Fibroblast of skin of back (primary cell): ENCODE data around the gene C19orf25.

Source experiments
- DNase-seq: peaks from one replicate; pipeline ENCODE4 v3.0.0-alpha.2; 2013

C19orf25 gene

DNA sequence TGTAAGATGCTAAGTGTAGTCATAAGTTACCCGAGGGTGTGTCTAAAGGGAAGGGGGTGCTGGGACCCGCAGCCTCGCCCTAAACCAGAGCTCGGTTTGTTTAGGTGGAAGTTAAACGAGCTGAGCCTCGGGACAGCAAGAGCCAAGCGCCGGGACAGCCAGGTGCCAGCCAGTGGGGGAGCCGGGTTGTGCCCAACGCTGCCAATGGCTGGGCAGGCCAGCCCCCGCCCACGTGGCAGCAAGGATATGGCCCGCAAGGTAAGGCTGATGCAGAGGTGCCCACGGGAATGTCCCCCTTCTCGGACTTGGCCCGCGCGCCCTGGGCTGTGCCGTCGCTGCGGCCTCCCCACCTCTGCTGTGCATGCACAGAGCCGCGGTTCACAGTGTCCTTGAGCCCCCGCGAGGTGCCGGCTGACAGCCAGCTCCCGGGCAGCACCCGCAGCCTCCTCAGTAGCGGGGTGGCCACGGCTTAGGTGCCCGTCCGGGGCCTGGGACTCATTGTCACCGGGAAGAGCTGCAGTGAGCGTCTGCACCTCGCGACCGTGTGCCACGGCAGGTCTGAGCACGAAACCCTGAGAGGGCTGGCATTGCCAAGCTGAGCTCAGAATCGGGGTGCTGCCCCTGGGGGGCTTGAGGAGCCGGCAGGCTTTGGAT lies 50.1 kb downstream of the C19orf25 start:
- no peak for DNase-seq

DNA sequence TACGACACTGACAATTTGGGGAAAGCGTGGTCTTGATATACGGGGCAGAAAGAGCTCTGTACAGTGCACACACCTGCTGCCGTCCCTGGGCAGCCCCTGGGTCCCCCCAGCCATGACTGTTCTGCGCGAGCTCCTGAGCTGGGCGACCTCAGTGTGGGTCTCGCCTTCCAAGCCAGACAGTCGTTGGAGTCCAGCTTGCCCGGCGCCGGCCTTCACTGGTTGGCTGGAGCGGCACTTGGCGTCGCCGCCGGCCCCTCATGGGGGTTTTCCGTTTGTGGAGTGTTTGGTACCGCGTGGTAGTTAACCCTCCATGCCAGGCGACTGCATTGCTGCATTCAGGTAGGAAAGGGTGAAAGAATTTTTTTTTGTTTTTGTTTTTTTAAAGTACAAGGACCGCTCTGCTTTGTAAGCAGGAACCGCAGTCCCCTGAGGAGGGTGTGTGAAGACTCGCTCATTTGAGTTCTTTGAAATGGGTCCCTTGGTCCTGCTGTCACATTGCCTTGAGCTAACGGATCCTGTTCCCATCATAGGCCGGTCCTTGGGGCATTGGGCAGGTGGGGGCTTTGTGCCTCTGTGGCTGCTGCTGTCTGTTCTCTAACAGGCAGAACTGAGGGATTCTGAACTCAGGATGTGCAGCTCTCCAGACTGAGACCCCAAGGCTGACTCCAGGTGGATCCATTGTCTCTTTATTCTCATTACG lies 51.6 kb downstream of the C19orf25 start:
- DNase-seq, result no peak

DNA sequence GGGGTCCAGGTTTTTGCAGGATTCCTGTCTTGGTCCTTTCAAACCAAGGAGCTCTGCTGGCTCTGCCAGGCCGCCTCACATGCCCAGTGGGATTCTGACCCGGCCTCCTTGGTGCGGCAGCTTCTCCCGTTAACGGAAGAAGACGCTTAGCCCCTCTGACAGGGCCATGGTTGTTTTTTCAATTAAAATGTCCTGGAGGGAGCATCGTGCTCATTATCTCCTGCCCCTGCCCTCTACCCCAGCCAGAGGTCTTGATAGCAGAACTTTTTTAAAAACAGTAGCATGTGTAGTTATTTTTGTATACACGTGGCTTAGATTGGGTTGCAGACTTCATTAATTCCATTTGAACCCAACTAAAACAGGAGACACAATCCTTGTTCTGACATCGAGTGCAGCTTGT lies 52.3 kb downstream of the C19orf25 start:
- DNase-seq, result no peak

DNA sequence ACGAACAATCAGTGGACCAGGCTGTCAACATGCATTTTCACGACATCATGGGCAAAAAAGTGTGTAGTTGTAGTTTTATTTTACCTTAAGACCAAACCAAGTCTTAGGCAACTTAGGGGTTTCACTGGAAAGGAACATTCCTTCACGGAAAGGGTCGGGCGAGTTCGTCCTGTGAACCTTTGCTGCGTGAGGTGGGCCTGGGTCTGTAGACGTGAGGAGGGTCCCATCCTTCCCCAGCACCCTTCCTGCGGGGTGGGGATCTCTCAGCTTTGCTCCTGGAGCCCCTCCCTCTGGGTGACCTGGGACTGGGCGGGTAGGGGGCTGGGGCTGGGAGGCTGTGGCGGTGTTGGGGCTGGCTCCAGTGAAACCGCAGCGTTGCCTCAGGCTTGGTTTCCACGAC lies 53.1 kb downstream of the C19orf25 start:
- DNase-seq, result no peak

DNA sequence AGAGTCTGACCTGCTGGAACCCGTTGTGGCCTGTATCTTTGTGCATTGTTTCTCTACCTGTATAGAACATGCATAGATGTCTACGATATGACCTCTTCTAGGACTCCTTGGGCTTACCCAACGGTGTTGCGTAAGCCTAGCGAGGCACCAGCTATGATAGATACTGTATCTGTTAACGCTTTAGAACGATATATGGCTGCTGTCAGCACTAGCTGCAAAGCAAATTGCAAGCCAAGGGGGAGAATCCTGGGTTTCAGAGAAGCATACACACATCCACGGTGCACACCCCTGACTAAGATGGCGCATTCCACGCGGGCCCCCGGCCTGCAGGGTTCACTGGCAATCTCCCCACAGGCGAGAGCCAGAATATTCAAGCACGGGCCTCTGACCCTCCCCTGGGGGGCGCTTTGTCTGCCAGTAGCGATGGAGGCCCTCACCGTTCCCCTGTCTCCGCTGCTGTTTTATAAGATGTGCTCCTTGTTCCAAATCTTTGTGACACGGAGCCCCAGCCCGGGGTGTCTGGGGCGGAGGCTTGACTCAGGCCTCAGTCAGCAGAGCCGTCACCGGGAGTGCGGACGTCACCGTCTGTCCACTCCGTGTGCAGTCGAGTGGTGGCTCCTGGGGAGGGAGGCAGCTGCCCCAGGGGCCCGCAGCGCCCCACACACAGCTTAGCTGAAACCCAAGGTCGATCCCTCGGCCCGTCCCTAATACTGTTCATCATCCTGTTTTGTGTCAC lies 53.7 kb downstream of the C19orf25 start:
- DNase-seq, result no peak

DNA sequence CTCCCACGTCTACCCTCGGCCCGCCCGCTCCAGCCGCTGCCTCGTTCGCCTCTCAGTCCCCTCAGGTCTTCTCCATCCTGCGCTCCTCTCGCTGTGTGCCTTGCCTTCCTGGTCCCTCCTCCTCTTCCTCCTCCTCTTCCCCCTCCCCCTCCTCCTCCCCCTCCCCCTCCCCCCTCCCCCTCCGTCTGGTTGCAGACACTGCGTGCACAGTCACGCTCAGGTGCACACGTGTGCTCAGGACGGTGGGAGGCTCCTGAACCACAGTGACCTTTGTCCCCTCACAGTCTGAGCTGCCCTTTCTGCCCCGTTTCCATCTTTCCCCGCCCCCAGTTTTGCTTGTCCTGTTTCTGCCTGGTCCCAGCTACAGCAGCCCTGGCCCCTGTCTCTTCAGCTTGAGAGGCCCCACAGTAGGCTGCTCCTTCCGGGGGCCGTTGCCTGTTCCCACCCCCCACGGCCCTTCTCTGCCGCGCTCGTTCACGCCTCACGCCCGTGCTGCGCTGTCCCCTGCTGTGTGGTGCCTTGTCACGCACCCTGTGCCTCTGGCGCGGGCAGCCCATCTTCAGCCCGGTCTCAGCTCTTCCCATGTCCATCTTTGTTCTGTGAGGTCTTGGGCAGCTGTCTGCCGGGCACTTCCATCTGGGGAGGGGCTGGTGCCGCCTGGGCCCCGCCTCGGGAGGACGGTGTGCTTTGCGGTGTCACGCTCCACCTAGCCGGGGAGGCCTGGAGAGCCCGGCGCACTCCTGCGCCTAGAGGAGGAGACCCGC lies 54.6 kb downstream of the C19orf25 start:
- DNase-seq, result no peak

DNA sequence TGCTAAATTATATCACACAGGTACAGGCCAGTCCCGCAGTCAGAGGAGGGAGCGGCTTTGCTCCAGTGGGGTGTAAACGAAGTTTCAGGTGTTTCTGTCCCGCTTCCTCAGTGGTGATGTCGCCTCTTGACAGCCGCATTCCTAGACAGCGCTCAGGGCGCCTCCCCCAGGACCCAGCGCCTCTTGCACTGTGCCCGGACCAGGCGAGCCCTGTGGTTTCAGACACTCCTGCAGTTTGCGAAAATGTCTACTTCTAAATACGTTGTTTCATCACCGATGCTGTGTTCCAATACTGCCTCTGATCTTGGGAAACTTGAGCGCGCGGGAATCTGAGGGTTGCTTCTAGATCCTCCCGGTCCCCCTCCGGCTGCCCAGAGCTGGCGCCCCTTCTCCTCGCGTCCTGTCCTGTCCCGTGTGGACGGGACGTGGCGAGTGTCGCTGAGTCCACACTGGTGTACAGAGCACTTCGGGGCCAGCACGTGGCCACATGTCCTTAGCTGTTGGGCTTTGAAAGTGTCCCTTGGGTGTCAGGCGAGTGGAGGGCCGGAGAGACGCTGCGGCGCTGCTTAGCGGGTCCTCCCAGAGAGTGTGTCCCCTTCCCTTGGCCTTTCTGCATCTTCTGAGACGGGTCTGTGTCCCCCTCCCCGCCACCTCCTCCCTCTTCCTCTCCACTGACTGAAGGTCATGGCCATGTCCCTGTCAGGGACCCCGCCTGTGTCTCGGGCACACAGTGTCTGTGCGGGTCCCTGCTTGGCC lies 55.4 kb downstream of the C19orf25 start:
- no peak for DNase-seq
